BLaER1 treated with 17β-estradiol and CSF1 and Interleukin-3, amounts not matched to agents 10 nM and 100 nM (cell line): ENCODE data around the gene PGF.

Source experiments
- H3K27ac ChIP-seq, 11 experiments: shearing (Covaris generic); formaldehyde crosslinking; 2 replicates each; pipeline ENCODE4 v1.8.1; 2022
- H3K27me3 ChIP-seq, 11 experiments: shearing (Covaris generic); formaldehyde crosslinking; 2 replicates each; pipeline ENCODE4 v1.8.1; 2022
- H3K36me3 ChIP-seq, 11 experiments: shearing (Covaris generic); formaldehyde crosslinking; 2 replicates each; pipeline ENCODE4 v1.8.1; 2022
- H3K4me1 ChIP-seq, 10 experiments: shearing (Covaris generic); formaldehyde crosslinking; 2 replicates each; pipeline ENCODE4 v1.8.1; 2022
- H3K4me2 ChIP-seq, 11 experiments: shearing (Covaris generic); formaldehyde crosslinking; 2 replicates each; pipeline ENCODE4 v1.8.1; 2022
- H3K4me3 ChIP-seq, 10 experiments: shearing (Covaris generic); formaldehyde crosslinking; 2 replicates each; pipeline ENCODE4 v1.8.1; 2022
- H3K9ac ChIP-seq, 11 experiments: shearing (Covaris generic); formaldehyde crosslinking; 2 replicates each; pipeline ENCODE4 v1.8.1; 2022
- H3K9me3 ChIP-seq, 11 experiments: shearing (Covaris generic); formaldehyde crosslinking; replicated peaks in 1 of 11; 2 replicates each; pipeline ENCODE4 v1.8.1; 2022
- H4K20me1 ChIP-seq, 11 experiments: shearing (Covaris generic); formaldehyde crosslinking; 2 replicates each; pipeline ENCODE4 v1.8.1; 2022
- Cebpa-rat ChIP-seq, 11 experiments: shearing (Covaris generic); IDR thresholded peaks; 2 replicates each; pipeline ENCODE4 v1.8.1; 2022

PGF gene

DNA sequence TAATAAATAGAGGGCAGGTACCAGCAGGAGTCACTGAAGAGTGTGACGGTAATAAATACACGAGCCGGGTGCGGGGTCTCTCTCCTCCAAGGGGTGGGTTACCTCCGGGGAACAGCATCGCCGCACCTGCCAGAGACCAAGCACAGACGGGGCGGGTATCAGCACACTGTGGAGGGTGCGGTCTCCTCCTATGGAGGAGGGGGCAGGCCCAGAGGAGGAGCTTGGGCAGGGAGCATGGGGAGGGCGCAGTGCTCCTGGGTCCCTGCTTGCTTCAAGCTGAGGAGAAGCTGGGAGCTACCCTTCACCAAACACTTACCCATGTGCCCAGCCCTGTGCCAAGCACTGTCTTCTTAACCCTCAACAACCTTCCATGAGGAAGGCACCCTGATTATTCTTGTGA lies 12.8 kb downstream of the PGF start:
- Histone ChIP-seq H4K20me1 (no peaks in the 10 kb centered on the region), H3K9ac (peak overlapping the region; percentile 78 to 87 (median 84)), H3K27ac (peak overlapping the region; percentile 88 to 97 (median 94)), H3K4me3 (peak overlapping the region; percentile 16 to 64 (median 47); a peak in 18 of 20 replicates), H3K36me3 (no peaks in the 10 kb centered on the region), H3K27me3 (no peaks in the 10 kb centered on the region), H3K4me2 (peak overlapping the region; percentile 77 to 95 (median 91)), H3K9me3 (no peaks in the 10 kb centered on the region; a peak in 1 of 22 replicates), H3K4me1 (peaks cover 73 to 99% (median 97%) of the 10 kb centered on the region in 10 experiments)
- no peak for TF ChIP-seq Cebpa-rat (IDR thresholded peaks at IDR 0.05)

DNA sequence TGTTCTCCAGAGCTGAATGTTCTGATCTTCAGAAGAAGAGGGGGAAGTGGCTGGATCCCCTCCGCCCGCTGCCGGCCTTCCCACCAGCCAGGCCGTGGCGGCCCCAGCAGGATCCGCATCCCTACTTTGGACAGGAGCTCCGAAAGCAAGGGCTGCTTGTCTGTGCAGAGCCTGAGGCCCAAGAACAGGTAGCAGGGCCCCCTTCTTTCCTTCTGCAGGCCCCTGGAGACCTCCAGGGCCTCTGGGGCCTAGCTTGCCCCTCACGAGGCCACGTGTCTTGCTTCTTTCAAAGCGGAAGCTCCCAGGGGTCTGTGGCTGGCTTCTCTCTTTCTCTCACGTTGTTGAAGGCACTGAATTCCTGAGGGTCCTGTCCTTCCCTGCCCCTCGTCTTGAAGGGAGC lies 13.2 kb downstream of the PGF start:
- Histone ChIP-seq H3K9me3 (no peaks in the 10 kb centered on the region; a peak in 1 of 22 replicates), H3K4me2 (peak overlapping the region; percentile 77 to 95 (median 91)), H3K27ac (peak overlapping the region; percentile 88 to 97 (median 94)), H4K20me1 (no peaks in the 10 kb centered on the region), H3K36me3 (no peaks in the 10 kb centered on the region), H3K9ac (peak overlapping the region; percentile 78 to 87 (median 84)), H3K4me1 (peaks cover 77 to 100% (median 98%) of the 10 kb centered on the region in 10 experiments), H3K4me3 (peak overlapping the region; percentile 16 to 64 (median 47); a peak in 19 of 20 replicates), H3K27me3 (no peaks in the 10 kb centered on the region)
- no peak for TF ChIP-seq Cebpa-rat (IDR thresholded peaks at IDR 0.05)

DNA sequence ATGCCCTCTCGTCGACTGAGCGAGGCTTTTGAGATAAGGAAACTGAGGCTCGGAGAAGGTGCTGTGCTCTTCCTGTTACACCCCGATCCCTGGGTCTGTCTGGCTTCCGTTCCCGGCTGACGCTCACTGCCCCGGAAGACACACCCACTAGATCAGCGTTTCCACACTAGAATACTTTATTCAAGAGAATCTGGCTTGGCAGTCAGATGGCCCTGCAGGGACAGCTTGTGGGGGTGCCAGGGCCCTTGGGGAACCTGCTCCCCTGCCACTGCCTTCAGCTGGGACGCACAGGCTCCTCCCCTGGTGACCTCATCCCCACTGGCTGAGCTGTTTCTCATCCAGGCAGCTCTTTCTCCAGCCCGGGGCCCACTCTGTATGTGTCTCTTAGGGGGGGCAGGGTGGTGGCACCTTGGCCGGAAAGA lies 13.7 kb downstream of the PGF start:
- no peaks in the 10 kb centered on the region for H3K27me3 ChIP-seq
- H3K9ac ChIP-seq: peak overlapping the region; percentile 78 to 87 (median 84)
- peak overlapping the region; percentile 77 to 95 (median 91) for H3K4me2 ChIP-seq
- H4K20me1 ChIP-seq: no peaks in the 10 kb centered on the region
- no peaks in the 10 kb centered on the region; a peak in 1 of 22 replicates for H3K9me3 ChIP-seq
- H3K36me3 ChIP-seq: no peaks in the 10 kb centered on the region
- H3K4me3 ChIP-seq: peak overlapping the region; percentile 16 to 64 (median 47); a peak in 17 of 20 replicates
- no peak for TF ChIP-seq Cebpa-rat (IDR thresholded peaks at IDR 0.05)
- H3K27ac ChIP-seq: peak overlapping the region; percentile 88 to 97 (median 94)
- H3K4me1 ChIP-seq: peaks cover 78 to 100% (median 98%) of the 10 kb centered on the region in 10 experiments

DNA sequence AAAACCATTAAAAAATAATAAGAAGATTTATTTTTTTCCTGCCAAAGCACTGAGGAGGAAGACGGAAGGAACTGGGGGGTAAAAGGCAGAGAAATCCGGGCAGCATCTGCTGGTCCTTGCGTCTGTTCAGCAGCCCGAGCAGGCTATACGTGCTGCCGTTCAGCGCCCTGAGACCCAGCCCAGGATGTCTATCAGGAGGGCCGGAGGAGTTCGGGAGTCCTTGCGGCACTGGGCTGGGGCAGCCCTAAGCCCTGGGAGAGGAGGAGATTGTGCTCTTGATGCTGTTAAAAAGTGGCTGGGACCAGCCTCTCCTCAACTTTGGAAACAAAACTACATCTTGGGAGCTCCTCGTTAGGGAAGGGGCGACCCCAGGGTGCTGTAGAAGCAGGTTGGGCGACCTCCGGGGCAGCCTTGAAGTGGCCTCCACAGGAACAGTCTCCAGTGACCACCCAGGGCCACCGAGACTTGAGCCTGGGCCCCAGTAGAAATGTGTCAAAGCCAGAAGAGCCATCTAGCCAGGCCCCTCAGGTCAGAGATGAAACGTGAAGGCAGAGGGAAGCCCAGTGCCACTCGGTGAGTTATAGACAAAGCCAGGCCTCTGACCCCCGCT lies 14.3 kb downstream of the PGF start:
- peak overlapping the region; percentile 77 to 95 (median 91) for H3K4me2 ChIP-seq
- H3K4me3 ChIP-seq: peak overlapping the region in 6 of 10 experiments; percentile 33 to 64 (median 52); a peak in 8 of 20 replicates
- H3K27me3 ChIP-seq: no peaks in the 10 kb centered on the region
- no peaks in the 10 kb centered on the region for H3K36me3 ChIP-seq
- peak overlapping the region; percentile 78 to 87 (median 84) for H3K9ac ChIP-seq
- peak overlapping the region; percentile 88 to 97 (median 94) for H3K27ac ChIP-seq
- peaks cover 82 to 100% (median 98%) of the 10 kb centered on the region in 10 experiments for H3K4me1 ChIP-seq
- no peak for TF ChIP-seq Cebpa-rat (IDR thresholded peaks at IDR 0.05)
- no peaks in the 10 kb centered on the region for H4K20me1 ChIP-seq
- no peaks in the 10 kb centered on the region; a peak in 1 of 22 replicates for H3K9me3 ChIP-seq

DNA sequence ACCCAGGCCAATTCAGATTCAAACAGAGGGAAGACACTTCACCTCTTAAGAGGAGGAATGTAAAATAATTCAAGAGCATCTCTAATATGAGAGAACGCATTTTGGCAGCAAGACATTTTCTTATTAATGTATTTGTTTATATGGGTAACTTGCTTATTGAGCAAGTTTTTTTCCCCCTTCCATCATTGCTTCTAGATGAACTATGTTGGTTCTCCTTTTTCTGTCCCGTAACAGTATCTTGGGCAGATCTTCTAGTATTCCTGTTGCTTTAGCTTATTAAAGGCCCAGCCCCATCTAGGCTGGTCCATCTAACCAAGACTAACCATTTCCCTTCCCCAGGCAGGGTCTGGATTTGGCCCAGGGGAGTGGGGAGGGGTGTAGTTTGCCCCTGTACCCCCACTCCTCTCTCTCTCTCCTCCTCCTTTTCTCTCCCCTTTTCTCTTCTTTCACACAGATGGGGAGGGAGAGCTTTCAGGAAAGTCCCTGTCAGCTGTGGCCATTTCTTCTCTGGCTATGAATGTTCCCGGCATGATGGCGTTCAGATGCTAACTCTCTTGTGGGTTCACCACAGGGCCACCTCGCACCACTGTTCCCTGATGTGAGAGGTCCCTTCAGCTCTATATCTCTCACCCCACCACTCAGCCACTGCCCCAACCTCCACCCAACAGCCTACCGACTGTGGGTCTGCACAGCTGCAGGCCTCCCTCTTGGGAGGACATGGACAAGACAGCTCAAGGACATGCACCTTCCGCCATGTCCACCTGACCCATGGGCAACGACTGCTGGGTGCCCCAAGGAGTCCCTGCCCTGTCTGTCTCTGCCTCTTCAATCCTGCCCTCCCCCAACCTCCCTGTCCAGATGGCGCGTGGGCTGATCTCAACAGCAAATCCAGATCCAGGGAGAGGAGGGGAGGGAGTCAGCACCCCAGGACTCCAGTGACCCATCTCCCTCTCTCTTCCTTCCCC lies 16.6 kb downstream of the PGF start:
- H3K4me1 ChIP-seq: peaks cover 96 to 100% (median 100%) of the 10 kb centered on the region in 10 experiments
- no peak for TF ChIP-seq Cebpa-rat (IDR thresholded peaks at IDR 0.05)
- peak overlapping the region in 4 of 10 experiments; percentile 3 to 31 (median 13); a peak in 2 of 20 replicates for H3K4me3 ChIP-seq
- peak overlapping the region; percentile 65 to 87 (median 81); a peak in 21 of 22 replicates for H3K9ac ChIP-seq
- H3K4me2 ChIP-seq: peak overlapping the region; percentile 77 to 95 (median 91)
- H4K20me1 ChIP-seq: no peaks in the 10 kb centered on the region
- no peaks in the 10 kb centered on the region for H3K36me3 ChIP-seq
- no peaks in the 10 kb centered on the region; a peak in 1 of 22 replicates for H3K9me3 ChIP-seq
- no peaks in the 10 kb centered on the region for H3K27me3 ChIP-seq
- H3K27ac ChIP-seq: peak overlapping the region; percentile 88 to 97 (median 94)

DNA sequence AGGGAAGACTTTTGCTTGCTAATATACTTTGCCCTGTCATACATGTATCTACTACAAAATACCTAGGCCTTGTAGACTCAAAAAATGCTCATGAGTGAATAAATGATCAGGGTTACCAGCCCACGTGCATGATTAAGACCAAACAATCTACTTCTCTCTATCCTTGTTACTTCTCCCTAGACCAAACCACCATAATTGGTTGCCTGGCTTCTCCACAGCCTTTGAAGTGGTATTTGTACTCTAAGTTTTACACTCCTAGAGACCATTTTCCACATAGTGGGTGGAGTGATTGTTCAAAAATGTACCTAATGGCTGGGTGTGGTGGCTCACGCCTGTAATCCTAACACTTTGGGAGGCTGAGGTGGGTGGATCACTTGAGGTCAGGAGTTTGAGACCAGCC lies 18.2 kb downstream of the PGF start:
- Histone ChIP-seq H3K9me3 (no peaks in the 10 kb centered on the region; a peak in 1 of 22 replicates), H3K9ac (no peak overlapping the region; a peak in 1 of 22 replicates), H3K27ac (peak overlapping the region in 6 of 11 experiments; percentile 6 to 97 (median 92); a peak in 7 of 22 replicates), H3K4me1 (peaks cover 96 to 100% (median 100%) of the 10 kb centered on the region in 10 experiments), H3K36me3 (no peaks in the 10 kb centered on the region), H4K20me1 (no peaks in the 10 kb centered on the region), H3K27me3 (no peaks in the 10 kb centered on the region), H3K4me2 (peak overlapping the region; percentile 65 to 93 (median 90)), H3K4me3 (no peak overlapping the region)
- no peak for TF ChIP-seq Cebpa-rat (IDR thresholded peaks at IDR 0.05)

DNA sequence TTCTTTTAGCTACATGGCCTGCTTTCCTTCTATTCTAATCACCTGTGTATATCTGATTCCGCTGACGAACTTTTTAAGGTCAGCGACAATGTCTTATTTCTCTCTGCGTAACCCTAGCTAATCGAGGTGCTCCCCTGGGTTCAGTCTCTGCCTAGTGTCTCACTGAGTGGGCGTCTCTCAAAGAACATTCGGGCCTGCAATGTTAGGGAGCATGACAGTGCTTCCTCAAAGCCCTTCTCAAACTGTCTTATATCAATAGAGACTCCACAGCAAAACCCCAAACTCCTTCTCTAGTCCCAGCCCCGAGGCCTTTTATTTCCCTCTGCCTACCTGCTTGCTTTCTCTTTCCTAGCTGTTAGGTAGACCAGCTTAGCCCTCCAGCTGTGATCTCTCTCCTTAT lies 18.7 kb downstream of the PGF start:
- Histone ChIP-seq H3K9me3 (no peaks in the 10 kb centered on the region; a peak in 1 of 22 replicates), H3K27ac (peak overlapping the region in 7 of 11 experiments; percentile 1 to 97 (median 91); a peak in 8 of 22 replicates), H4K20me1 (no peaks in the 10 kb centered on the region), H3K9ac (peak overlapping the region in 1 of 11 experiments; percentile 17; a peak in 1 of 22 replicates), H3K4me3 (no peak overlapping the region), H3K27me3 (no peaks in the 10 kb centered on the region), H3K36me3 (no peaks in the 10 kb centered on the region), H3K4me1 (peaks cover 96 to 100% (median 100%) of the 10 kb centered on the region in 10 experiments), H3K4me2 (peak overlapping the region; percentile 65 to 93 (median 90))
- TF ChIP-seq Cebpa-rat (IDR thresholded peaks at IDR 0.05): no peak

DNA sequence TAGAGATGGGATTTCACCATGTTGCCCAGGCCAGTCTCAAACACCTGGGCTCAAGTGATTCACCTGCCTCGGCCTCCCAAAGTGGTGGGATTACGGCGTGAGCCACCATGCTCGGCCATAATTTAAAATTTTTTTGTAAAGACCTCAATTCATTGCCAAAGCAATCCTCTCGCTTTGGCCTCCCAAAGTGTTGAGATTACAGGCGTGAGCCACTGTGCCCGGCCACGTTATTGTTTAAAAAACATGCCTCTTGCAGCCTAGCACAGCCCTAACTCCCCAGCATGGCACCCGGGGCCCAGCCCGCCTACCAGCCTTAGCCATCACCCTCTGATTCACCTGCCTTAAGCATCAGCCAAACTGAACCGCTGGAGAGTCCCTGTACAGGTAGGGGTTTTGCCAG lies 19.2 kb downstream of the PGF start:
- Histone ChIP-seq H4K20me1 (no peaks in the 10 kb centered on the region), H3K9ac (0 out of 22 replicates have a peak overlapping the region, but pooled peaks of 2 of the 11 experiments have one; percentile 81 to 82)

More for the DNA sequence above, 19.2 kb downstream of the PGF start:
- Histone ChIP-seq H3K36me3 (no peaks in the 10 kb centered on the region), H3K27me3 (no peaks in the 10 kb centered on the region), H3K27ac (peak overlapping the region in 7 of 11 experiments; percentile 1 to 97 (median 91); a peak in 11 of 22 replicates), H3K4me3 (no peak overlapping the region), H3K9me3 (no peaks in the 10 kb centered on the region; a peak in 1 of 22 replicates), H3K4me2 (peak overlapping the region; percentile 65 to 93 (median 90)), H3K4me1 (peaks cover 96 to 100% (median 100%) of the 10 kb centered on the region in 10 experiments)
- TF ChIP-seq Cebpa-rat (IDR thresholded peaks at IDR 0.05): no peak
